H1 (cell line): ENCODE data around the gene SLC19A3. TPM values are rescaled to one million over a fixed set of nuclear protein-coding genes. Genes with fewer than 3 reads are reported as not detected.

ENCODE experiments used
- CTCF ChIA-PET: fragments of 300-600 bp; sonication (Branson Sonifier 250); formaldehyde crosslinking; loops from one replicate; lab custom pipeline; 2021; ENCODE audit not compliant: partially characterized antibody; lab: Charles Lee
- POLR2A ChIA-PET: fragments of 300-600 bp; sonication (Branson Sonifier 250); formaldehyde crosslinking; loops from one replicate; lab custom pipeline; 2021; ENCODE audit warnings: inconsistent platforms; ENCODE audit not compliant: partially characterized antibody; lab: Charles Lee
- DNase-seq, 2 experiments: peaks; one replicate each; pipeline versions ENCODE4 v3.0.0 to v3.0.0-alpha.2; 2010 to 2022; ENCODE audit warnings: low spot score in 2 of 2, low read depth in 1 of 2, mixed read lengths in 1 of 2
- FAIRE-seq: peaks from 2 replicates; lab custom pipeline; 2011; peaks lifted over from hg19 to GRCh38; lab: Jason Lieb, UNC
- H2AFZ ChIP-seq: 2 replicates; pipeline ENCODE4 v1.8.1; 2012; ENCODE audit warnings: low read length, inconsistent platforms
- H2AK5ac ChIP-seq: 2 replicates; pipeline ENCODE4 v1.6.1; 2013; ENCODE audit warnings: low read depth, low read length
- H2BK120ac ChIP-seq: replicated peaks from 2 replicates; pipeline ENCODE3; 2013; ENCODE audit warnings: low read depth, low read length, inconsistent platforms
- H2BK12ac ChIP-seq: 2 replicates; pipeline ENCODE4 v1.6.1; 2013; ENCODE audit warnings: low read depth, low read length
- H2BK15ac ChIP-seq: 2 replicates; pipeline ENCODE4 v1.6.1; 2013; ENCODE audit warnings: low read length
- H2BK20ac ChIP-seq: 2 replicates; pipeline ENCODE4 v1.6.1; 2013; ENCODE audit warnings: low read length
- H2BK5ac ChIP-seq: 2 replicates; pipeline ENCODE4 v1.6.1; 2013; ENCODE audit warnings: low read depth, low read length
- H3K14ac ChIP-seq: 2 replicates; pipeline ENCODE4 v1.6.1; 2013; ENCODE audit warnings: inconsistent platforms; ENCODE audit not compliant: insufficient read length
- H3K18ac ChIP-seq: 2 replicates; pipeline ENCODE4 v1.6.1; 2013; ENCODE audit warnings: low read length; ENCODE audit errors: extremely low read depth
- H3K23ac ChIP-seq: 2 replicates; pipeline ENCODE4 v1.6.1; 2013; ENCODE audit warnings: inconsistent platforms; ENCODE audit not compliant: insufficient read length
- H3K23me2 ChIP-seq: 2 replicates; pipeline ENCODE4 v1.6.1; 2013; ENCODE audit warnings: low read depth, low read length
- H3K27ac ChIP-seq: 2 replicates; pipeline ENCODE4 v1.6.1; 2011; ENCODE audit warnings: low read depth, low read length, inconsistent platforms
- H3K27me3 ChIP-seq, 4 experiments: replicated peaks in 1 of 4; 1 replicate in 1 of 4; 2 replicates in 3 of 4; pipeline versions ENCODE4 v1.6.1 to v1.8.1; 2011 to 2013; ENCODE audit warnings: low read length in 3 of 4, mild to moderate bottlenecking in 3 of 4, inconsistent platforms in 2 of 4, mixed read lengths in 2 of 4, moderate library complexity in 1 of 4; ENCODE audit not compliant: control insufficient read depth in 3 of 4, insufficient read depth in 3 of 4; ENCODE audit errors: extremely low read depth in 1 of 4
- H3K36me3 ChIP-seq, 4 experiments: 2 replicates each; pipeline versions ENCODE4 v1.6.1 to v1.8.1; 2011 to 2013; ENCODE audit warnings: mild to moderate bottlenecking in 4 of 4, low read length in 3 of 4, moderate library complexity in 2 of 4, control low read depth in 1 of 4, inconsistent platforms in 1 of 4; ENCODE audit not compliant: insufficient read depth in 4 of 4, control insufficient read depth in 2 of 4
- H3K4ac ChIP-seq: replicated peaks from 2 replicates; pipeline ENCODE3; 2013; ENCODE audit warnings: low read length, low read depth, mixed read lengths, inconsistent platforms; ENCODE audit not compliant: insufficient read length
- H3K4me1 ChIP-seq, 4 experiments: replicated peaks in 1 of 4; 1 replicate in 1 of 4; 2 replicates in 3 of 4; pipeline versions ENCODE4 v1.6.1 to v1.8.1; 2011 to 2013; ENCODE audit warnings: low read length in 3 of 4, inconsistent platforms in 2 of 4, mixed read lengths in 1 of 4; ENCODE audit not compliant: insufficient read depth in 4 of 4, control insufficient read depth in 3 of 4
- H3K4me2 ChIP-seq, 2 experiments: 2 replicates each; pipeline versions ENCODE4 v1.6.1 to v1.8.1; 2011 to 2013; ENCODE audit warnings: low read depth in 2 of 2, low read length in 2 of 2, control low read depth in 1 of 2, inconsistent platforms in 1 of 2, mild to moderate bottlenecking in 1 of 2; ENCODE audit not compliant: insufficient read depth in 1 of 2
- H3K4me3 ChIP-seq, 4 experiments: fragments of 200-600, 300-600 bp in 1 of 4; sonication (generic), shearing (Covaris generic), sonication (Bioruptor Twin) in 1 of 4; 2 replicates each; pipeline versions ENCODE4 v1.5.1 to v1.8.1; 2011 to 2016; ENCODE audit warnings: low read length in 4 of 4, low read depth in 3 of 4, control low read depth in 2 of 4, inconsistent platforms in 2 of 4, mild to moderate bottlenecking in 2 of 4, mixed read lengths in 1 of 4, moderate library complexity in 1 of 4; ENCODE audit not compliant: insufficient read depth in 2 of 4; ENCODE audit errors: extremely low read depth in 1 of 4
- H3K56ac ChIP-seq: replicated peaks from 2 replicates; pipeline ENCODE3; 2013; ENCODE audit warnings: low read depth, mild to moderate bottlenecking, mixed read lengths, low read length, inconsistent platforms; ENCODE audit not compliant: insufficient read length
- H3K79me1 ChIP-seq: 2 replicates; pipeline ENCODE4 v1.6.1; 2013; ENCODE audit warnings: low read depth, low read length, control low read depth
- H3K79me2 ChIP-seq, 2 experiments: 2 replicates each; pipeline versions ENCODE4 v1.6.1 to v1.8.1; 2012 to 2013; ENCODE audit warnings: low read length in 2 of 2, mild to moderate bottlenecking in 2 of 2, inconsistent platforms in 1 of 2; ENCODE audit not compliant: insufficient read depth in 2 of 2, control insufficient read depth in 1 of 2
- H3K9ac ChIP-seq, 4 experiments: replicated peaks in 1 of 4; 1 replicate in 1 of 4; 2 replicates in 3 of 4; pipeline versions ENCODE4 v1.6.1 to v1.8.1; 2011 to 2013; ENCODE audit warnings: low read depth in 3 of 4, low read length in 3 of 4, control low read depth in 2 of 4, mild to moderate bottlenecking in 2 of 4, moderate library complexity in 2 of 4, inconsistent platforms in 1 of 4; ENCODE audit errors: extremely low read depth in 1 of 4
- H3K9me3 ChIP-seq, 2 experiments: 2 replicates each; pipeline versions ENCODE4 v1.6.1 to v1.8.1; 2012 to 2013; ENCODE audit warnings: mild to moderate bottlenecking in 2 of 2, moderate library complexity in 2 of 2, control low read depth in 1 of 2, inconsistent platforms in 1 of 2, low read depth in 1 of 2, low read length in 1 of 2, mixed read lengths in 1 of 2; ENCODE audit not compliant: insufficient read depth in 2 of 2
- H4K20me1 ChIP-seq, 2 experiments: replicated peaks in 1 of 2; 2 replicates each; pipeline versions ENCODE3 to v1.8.1; 2011 to 2013; ENCODE audit warnings: inconsistent platforms in 2 of 2, low read length in 2 of 2, mild to moderate bottlenecking in 1 of 2; ENCODE audit not compliant: insufficient read depth in 2 of 2, control insufficient read depth in 1 of 2
- H4K5ac ChIP-seq: 2 replicates; pipeline ENCODE4 v1.6.1; 2013; ENCODE audit warnings: low read length, low read depth, mixed read lengths, inconsistent platforms; ENCODE audit not compliant: insufficient read length
- H4K8ac ChIP-seq: 2 replicates; pipeline ENCODE4 v1.8.0; 2013; ENCODE audit warnings: mild to moderate bottlenecking, moderate library complexity, low read length, inconsistent platforms; ENCODE audit not compliant: insufficient read depth; ENCODE audit errors: extremely low read depth
- H4K91ac ChIP-seq: replicated peaks from 2 replicates; pipeline ENCODE3; 2013; ENCODE audit warnings: low read length, mixed read lengths, inconsistent platforms; ENCODE audit not compliant: insufficient read length
- ATF2 ChIP-seq: IDR thresholded peaks from 2 replicates; pipeline ENCODE4 v1.6.1; 2012; ENCODE audit warnings: low read length, inconsistent platforms
- BRCA1 ChIP-seq: IDR thresholded peaks from 2 replicates; pipeline ENCODE4 v1.6.1; 2012; ENCODE audit warnings: low read depth, low read length, improper control_type of control experiment
- CBX8 ChIP-seq: fragments of 300-800, 300-1000 bp; sonication (generic); IDR thresholded peaks from 2 replicates; pipeline ENCODE4 v1.7.1; 2016; ENCODE audit warnings: low read depth, low read length, borderline replicate concordance
- CREB1 ChIP-seq: IDR thresholded peaks from 2 replicates; pipeline ENCODE4 v1.6.1; 2012; ENCODE audit warnings: inconsistent platforms
- EZH2 ChIP-seq: fragments of 200-600 bp; sonication (generic); IDR thresholded peaks from 2 replicates; pipeline ENCODE4 v1.7.1; 2012; ENCODE audit warnings: low read depth, mild to moderate bottlenecking, moderate library complexity, low read length, inconsistent platforms; ENCODE audit not compliant: severe bottlenecking
- FOSL1 ChIP-seq: IDR thresholded peaks from 2 replicates; pipeline ENCODE4 v1.6.1; 2011; ENCODE audit warnings: mild to moderate bottlenecking, low read depth, low read length, moderate library complexity; ENCODE audit not compliant: insufficient read depth
- JUN ChIP-seq: IDR thresholded peaks from 2 replicates; pipeline ENCODE4 v1.6.1; 2011; ENCODE audit warnings: low read depth, mild to moderate bottlenecking, improper control_type of control experiment, low read length
- PHF8 ChIP-seq: fragments of 200-600 bp; sonication (generic); conservative IDR thresholded peaks from 2 replicates; pipeline ENCODE4 v1.7.1; 2012; ENCODE audit warnings: low read depth, mild to moderate bottlenecking, inconsistent platforms, low read length, moderate library complexity
- POLR2AphosphoS5 ChIP-seq: IDR thresholded peaks from 2 replicates; pipeline ENCODE4 v1.6.1; 2011; ENCODE audit warnings: low read depth, low read length
- SAP30 ChIP-seq: fragments of 300-600 bp; sonication (generic); IDR thresholded peaks from 2 replicates; pipeline ENCODE4 v1.7.1; 2012; ENCODE audit warnings: low read length, moderate library complexity, mild to moderate bottlenecking, inconsistent platforms; ENCODE audit not compliant: insufficient read depth, insufficient replicate concordance
- SP2 ChIP-seq: IDR thresholded peaks from 2 replicates; pipeline ENCODE4 v1.6.1; 2012; ENCODE audit warnings: mild to moderate bottlenecking, low read length, inconsistent platforms
- WGBS, 2 experiments: shearing (Covaris generic) in 1 of 2; methylation state at CpG; one replicate each; pipeline versions ENCODE4 v1.1.6 to v1.1.7; 2013 to 2015; ENCODE audit warnings: low lambda C conversion rate in 2 of 2, mixed read lengths in 2 of 2, inconsistent platforms in 1 of 2, low coverage in 1 of 2, missing lambda C conversion rate in 1 of 2; ENCODE audit not compliant: insufficient replicate concordance in 2 of 2, insufficient coverage in 1 of 2, insufficient read length in 1 of 2; ENCODE audit errors: extremely low coverage in 1 of 2, missing lambda C conversion rate in 1 of 2; 5-methylcytosine and 5-hydroxymethylcytosine counted together
- polyA plus RNA-seq, 7 experiments: library from polyadenylated mRNA; depleted of rRNA in 3 of 7; stranded (reverse) in 5 of 7; unstranded in 2 of 7; fragments of >200 nt in 5 of 7; fragments of 200-250 nt in 2 of 7; gene quantifications; 1 replicate in 5 of 7; 2 replicates in 1 of 7; 4 replicates in 1 of 7; pipeline versions ENCODE4 v1.2.1 to v1.2.3, GENCODE V29; 2011 to 2013; ENCODE audit warnings: missing spikeins in 2 of 7, mixed read lengths in 2 of 7
- total RNA-seq: library from RNA; stranded (reverse); fragmentation: NEBNext Ultra II Directional; extraction: Animal tissue kit (Norgen Biotek cat#: 25700); gene quantifications from 2 replicates; pipeline ENCODE4 v1.2.1, GENCODE V29; 2021

SLC19A3 gene
- total and polyA plus RNA-seq, 2 of the 8 experiments (the other 6 are each of a cell fraction or from before 2014, with no cell fraction given): 7.0 to 9.8 TPM

DNA sequence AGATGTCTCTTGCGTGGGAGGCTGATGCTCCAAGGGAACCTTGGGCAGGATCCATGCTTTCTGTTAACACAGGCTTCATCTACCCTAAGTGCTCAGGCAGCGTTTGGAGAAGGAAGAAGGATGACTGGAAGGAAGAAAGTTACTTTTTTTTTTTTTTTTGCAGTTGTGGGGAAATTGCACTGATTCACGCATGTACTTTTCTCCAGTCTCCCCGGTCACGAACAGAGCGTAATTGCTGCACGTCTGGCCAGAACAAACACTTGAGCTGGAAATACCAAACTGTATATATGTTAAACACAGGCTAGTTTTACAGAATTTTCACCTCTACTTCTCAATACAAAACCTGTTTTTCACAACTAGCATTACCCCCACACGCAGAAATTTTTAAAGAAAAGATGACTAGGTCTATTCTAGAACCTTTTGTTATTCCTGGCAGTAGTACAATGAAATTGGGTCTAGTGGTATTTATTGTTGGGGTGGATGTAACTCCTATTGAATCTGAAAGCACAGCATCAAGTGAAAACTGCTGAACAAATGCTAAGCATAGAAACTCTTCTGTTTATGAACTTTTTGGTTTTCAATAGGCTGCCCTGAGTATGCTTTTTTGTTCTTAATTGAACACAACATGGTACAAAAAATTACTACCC, 60.5 kb downstream of the SLC19A3 start:
- Histone ChIP-seq H3K23me2 (no peaks in the 10 kb centered on the region), H3K14ac (no peak overlapping the region), H2BK120ac (no peak overlapping the region), H2AFZ (no peak overlapping the region; the same call in 1 of the 2 replicates), H3K18ac (no peak overlapping the region), H2BK20ac (no peak overlapping the region), H2AK5ac (no peak overlapping the region), H3K23ac (no peak overlapping the region), H2BK5ac (no peak overlapping the region), H3K4me1 (peaks cover 0 to 10% (median 4%) of the 10 kb centered on the region in 4 experiments; a peak in 4 of 7 replicates), H3K79me2 (no peaks in the 10 kb centered on the region), H3K56ac (no peak overlapping the region), H4K91ac (no peak overlapping the region), H3K9me3 (no peaks in the 10 kb centered on the region), H3K4ac (no peak overlapping the region), H4K8ac (no peak overlapping the region), H3K36me3 (no peaks in the 10 kb centered on the region), H2BK12ac (no peak overlapping the region), H4K20me1 (no peaks in the 10 kb centered on the region), H3K27me3 (no peaks in the 10 kb centered on the region), H4K5ac (no peak overlapping the region), H3K4me3 (no peak overlapping the region), H3K27ac (no peak overlapping the region), H3K79me1 (no peaks in the 10 kb centered on the region), H2BK15ac (no peak overlapping the region), H3K9ac (no peak overlapping the region), H3K4me2 (no peak overlapping the region)
- POLR2A ChIA-PET: no interaction called here
- DNase-seq (no peak), FAIRE-seq (no peak)
- CTCF ChIA-PET: interaction anchor here (0.7 to 4.3 kb wide), 24 partner anchors 9 to 251 kb away, joined by 3 to 92 read pairs (median 6); partner anchors contain the start of gene SCYGR7
- WGBS, 2 experiments: 85% methylated on average over 8 of the region's 8 CpGs; no CpG with 5 or more reads in 1 of the 2 experiments
- TF ChIP-seq PHF8: no peak
- no peak for TF ChIP-seq JUN
- TF ChIP-seq EZH2: no peak
- TF ChIP-seq CBX8: no peak
- no peak for TF ChIP-seq BRCA1
- no peak for TF ChIP-seq ATF2
- TF ChIP-seq POLR2AphosphoS5: no peak
- TF ChIP-seq SP2: no peak
- no peak for TF ChIP-seq FOSL1
- TF ChIP-seq CREB1: no peak
- no peak for TF ChIP-seq SAP30
